GM21367 (cell line): ENCODE results near the gene TNS1.

Experiments
- ATAC-seq: cut with Tn5 transposase; IDR thresholded peaks from one replicate; pipeline ENCODE4 v1.9.1; 2021; ENCODE audit not compliant: unreplicated experiment

TNS1 gene

DNA sequence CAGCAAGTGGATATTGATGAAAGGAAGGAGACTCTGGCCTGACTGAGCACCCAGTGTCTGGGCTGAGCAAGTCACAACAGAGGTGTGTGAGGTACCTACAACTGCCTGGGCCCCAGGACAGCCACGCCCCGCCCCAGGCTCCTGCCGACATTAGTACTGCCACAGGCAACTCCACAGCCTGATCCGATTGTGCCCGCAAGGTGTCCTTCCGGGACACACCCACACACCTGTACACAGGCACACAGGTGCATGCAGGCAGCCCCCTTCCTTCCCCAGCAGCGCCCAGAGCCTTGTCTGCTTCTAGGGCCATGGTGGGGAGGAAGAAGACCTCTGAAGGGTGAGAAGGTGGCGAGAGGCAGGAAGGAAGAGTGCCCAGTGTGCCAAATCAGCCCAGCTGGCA lies 83.6 kb downstream of the TNS1 start:
- no peak for ATAC-seq

DNA sequence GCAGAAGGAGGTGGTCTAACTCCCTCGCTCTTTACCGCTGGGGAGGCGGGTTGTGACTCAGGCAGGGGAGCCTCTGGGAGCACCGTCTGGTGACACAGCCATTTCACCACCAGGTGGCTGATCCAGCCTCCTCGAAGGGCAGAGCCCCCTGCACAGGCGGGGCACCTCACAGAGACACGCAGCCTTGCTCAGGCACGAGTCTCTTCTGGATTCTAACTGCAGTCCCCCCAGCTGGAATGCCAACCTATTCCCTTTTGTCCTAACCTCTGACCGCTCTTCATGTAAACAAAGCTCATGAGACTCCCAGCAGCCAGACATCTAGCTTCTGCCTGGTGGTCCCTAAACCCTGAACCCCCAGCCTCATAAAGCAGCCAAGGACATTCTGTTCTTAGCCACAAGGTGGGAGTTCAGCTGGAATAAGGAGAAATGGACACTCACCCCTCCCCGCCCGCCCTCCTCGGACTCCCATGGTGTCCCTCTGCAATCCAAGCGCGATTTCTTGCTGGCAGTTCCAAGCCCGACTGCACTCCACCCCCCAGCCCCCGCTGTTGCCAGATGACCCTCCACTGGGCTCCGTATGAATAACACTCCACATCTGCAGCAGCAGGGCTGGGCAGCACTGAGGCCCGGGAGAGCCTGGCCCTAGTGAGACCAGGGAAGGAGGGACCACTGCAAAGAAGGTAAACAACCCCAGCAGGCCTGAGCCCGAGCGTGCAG lies 84.3 kb downstream of the TNS1 start:
- ATAC-seq, result no peak

DNA sequence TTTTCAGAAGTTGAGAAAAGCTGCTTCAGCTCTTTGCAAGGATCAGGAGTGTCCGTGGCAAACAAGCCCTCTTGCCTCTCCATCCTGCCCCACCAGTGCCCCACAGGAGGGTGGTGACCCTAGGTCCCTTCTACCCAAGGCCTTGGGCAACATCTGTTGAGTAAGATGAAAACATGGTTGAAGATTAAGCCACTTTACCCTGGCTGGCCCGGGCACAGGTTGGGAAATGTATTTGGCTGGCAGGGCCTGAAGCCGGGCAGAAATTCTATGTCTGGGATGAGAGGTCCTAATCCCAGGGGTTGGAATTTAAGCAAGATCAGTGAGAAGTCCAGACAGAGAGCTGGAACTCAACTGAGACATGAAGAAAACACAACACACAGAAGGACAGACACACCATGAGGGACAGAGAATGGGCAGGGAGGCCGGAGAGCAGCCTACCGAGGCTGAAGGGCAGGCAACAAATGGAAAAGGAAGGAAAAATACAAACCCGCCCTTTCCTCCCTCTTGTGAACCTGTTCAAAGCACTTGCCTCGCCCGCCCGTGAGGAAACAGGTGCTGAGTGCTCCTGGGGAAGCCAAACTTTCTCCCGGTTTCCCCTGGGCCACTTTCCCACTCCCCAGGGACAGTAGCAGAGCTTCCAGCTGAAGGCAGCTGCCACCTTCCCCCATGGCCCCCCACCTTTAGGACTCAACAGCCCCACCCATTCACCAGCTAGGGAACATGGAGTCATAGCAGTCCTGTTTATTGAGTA lies 86.1 kb downstream of the TNS1 start:
- no peak for ATAC-seq

DNA sequence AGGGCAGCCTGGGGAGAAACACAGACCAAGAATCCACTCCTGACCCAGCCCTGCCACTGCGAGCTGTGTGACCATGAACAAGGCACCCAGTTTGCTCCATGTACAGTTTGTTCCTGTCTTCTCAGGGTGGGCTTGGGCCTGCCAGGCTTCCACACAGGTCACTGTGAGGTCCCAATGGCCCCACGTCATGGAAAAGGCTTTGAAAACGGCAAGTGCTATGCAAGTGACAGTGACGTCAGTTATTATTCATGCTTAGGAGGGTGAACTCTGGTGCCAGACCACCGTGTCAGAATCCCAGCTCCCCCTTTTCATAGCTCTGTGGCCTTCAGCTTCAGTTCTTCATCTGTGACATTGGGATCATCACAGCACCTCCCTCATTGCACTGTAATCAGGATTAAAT lies 87.1 kb downstream of the TNS1 start:
- no peak for ATAC-seq

DNA sequence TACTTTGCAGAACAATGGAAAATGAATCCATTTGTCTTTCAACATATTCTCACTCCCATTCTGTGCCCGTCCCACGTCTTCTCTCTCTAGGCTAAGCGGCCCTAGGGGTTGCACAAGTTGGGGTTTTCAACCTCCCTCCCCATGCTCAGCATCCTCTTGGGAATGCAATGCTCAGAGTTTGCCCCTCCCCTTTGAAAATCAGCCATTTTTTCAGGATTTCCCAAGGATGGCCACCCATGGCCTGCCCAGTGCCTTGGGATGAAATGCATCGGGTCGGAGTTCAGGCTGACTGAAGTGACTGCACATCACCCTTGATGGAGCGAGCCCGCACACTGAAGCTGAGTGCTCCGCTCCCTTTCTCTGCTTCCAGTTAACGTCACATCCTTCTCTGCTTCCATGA lies 87.9 kb downstream of the TNS1 start:
- ATAC-seq, result no peak

DNA sequence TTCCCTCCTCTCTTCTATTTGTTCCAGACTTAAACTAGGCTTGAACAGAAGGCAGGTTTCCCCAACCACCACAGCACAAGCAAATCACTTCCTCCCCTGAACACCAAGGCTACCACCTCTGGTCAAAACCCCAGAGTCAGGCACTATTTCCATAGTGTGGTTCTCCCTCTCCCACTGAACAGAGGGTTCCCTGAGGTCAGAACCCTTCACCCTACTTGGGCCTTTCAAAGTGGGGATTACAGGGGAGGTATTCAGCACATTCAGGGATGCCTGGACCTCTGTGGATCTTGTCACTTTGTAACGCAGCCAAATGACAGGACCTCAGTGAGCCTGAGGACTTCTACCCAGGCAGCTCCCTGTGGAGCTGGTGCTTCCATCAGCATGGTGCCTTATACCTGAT lies 88.7 kb downstream of the TNS1 start:
- no peak for ATAC-seq

DNA sequence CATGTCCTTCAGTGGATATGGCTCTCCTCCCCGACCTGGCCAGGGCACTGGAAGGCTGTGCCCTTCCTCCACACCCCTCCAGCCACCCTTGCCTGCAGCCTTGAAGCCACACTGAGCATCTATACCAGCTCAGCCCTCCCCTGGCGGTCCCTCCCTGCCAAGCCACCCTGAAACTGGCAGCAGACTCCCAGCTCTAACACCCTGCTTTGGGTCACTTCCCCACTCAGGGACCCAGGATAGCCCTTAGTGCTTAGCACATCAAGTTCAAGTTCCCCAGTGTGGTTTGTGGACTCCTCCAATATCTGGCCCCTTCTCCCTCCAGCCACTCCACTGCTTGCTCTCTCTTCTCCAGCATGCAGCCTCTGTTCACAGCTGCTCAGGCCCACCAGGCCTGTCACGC lies 89.4 kb downstream of the TNS1 start:
- no peak for ATAC-seq

DNA sequence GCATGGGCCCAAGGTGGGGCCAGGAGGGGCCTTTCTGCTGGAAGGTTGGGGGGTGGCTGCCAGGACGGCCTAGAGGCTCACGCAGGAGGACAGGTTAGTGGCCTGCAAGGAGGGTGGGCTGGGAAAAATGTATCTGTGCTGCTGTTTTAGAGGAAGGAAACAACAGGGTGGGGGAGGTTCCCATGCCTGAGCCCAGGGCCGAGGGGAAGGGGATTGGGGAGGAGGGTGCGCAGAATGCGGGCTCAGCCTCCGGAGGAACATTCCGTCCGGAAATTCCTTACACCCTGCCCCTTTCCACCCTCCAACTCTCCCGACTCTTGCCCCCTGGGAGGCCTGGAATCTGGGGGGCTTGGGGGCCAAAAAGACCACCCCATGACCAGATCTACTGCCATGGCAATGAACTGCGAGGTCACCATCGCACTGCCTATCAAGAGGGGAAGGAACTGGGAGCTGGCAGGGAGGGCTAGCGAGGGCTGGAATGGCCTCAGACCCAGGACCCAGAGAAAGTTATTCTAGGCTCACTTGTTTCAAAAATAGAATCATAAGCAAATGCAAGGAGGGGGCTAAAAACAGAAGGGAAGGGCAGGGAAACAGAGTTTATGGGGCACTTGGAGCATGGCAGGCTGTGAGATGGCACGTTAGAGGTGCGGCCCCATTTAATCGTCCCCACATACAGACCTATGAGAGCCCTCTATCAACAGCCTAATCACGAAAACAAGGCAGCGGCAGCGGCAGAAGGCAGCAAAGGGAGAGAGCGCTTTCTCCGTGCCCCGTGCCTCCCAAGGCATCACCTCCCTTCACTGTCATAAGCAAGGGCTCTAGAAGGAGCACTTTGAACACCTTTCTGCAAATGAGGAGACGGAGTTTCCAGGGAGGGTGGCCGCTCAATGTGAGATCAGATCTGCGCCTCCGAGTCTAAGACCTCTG lies 90.4 kb downstream of the TNS1 start:
- ATAC-seq, result no peak

DNA sequence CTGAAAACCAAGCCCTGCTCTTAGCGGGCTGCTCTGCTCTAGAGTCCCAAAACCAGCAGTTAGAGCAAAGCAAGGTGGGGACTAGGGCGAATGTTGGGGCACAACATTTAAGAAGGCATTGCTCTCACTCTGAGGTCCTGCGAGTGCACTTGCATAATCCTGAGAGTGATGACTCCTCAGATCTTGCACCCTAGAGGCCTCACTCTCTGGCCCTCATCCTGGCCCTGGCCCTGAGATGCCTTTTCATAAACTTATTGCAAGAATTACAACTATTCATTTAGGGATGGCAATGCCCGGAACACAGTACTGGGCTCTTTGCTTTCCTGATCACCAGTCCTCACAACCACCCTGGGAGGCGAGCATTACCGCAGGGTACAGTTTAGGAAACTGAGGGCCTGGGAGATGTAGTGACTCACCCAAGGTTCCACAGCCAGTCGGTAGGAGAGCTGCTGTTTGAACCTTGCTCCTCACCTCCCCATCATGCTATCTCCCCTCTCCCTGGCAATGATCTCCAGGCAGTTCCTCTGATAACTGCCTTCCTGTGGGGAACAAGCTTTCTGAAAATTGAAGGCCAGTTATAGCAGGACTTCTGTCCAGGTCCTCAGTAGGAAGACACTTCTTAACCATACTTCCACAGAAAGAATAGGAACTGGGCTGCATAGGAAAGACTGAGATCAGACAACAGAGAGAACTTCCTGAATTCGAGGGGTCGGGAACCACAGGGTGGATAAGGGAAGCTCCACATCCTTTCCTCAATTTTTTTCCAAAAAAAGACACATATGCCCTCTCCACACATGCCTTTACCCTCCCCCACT lies 91.3 kb downstream of the TNS1 start:
- ATAC-seq, result no peak

DNA sequence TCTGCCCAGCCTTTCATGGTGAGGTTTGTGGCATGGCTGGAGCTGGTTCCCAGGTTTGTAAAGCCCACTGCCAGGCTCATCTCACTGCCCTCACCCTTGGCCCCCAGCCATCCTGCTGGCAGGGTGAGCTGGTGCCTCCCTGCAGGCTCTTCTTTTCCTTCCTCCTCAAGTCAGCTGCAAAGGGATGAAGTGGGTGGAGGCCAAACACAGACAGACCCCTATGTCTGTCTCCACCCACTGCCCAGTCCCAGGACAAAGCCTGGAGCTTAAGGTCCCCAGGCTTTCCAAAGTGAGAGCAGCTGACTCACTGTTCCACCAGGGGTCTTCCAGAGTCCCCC lies 92.0 kb downstream of the TNS1 start:
- ATAC-seq, result no peak

DNA sequence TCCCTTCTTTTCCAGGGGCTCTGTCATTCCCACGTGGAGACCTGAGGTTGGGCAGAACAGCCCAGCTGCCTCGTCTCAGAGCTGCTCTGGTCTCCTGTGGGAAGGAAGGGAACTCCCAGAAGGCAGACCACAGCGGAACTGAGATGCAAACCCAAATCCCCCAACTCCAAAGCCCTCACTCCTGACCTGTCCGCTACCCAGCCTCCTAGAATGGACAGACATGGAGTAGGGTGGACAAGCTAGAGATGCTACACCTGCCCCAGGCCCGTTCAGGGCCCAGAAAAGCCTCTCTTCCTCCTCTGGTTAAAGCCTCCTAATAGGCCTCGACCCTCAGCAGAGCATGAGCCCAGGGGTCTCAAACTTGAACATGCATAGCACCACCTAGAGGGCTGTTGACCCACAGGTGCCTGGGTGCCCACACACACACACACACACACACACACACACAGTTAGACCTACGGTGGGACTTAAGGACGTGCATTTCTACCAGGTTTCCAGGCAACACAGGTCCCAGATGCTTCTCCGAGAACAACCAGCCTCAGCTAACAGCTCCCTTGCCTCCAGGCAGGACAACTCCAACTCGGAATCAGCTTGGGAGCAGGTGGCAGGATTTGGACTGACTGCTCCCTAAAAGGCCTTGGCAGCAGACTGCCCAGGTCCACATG lies 93.5 kb downstream of the TNS1 start:
- no peak for ATAC-seq

DNA sequence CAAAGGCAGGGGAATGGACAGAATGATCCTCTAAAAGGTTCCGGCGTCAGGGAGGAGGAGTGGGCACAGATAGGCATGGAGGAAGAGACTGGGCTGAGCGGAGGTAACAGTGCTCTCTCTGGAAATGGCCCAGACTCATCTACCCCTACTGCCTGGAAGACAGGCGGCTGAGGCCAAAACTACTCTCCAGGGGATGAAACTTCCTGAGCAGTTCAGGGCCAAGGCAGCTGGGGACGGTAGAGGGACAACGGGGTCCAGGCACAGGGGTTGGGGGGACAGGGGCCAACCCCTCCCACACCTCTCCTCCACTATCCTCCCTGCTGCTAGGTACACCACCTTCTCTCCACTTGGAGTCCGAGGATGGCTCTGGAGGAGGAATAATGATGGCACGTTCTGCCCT lies 94.3 kb downstream of the TNS1 start:
- ATAC-seq, result no peak

DNA sequence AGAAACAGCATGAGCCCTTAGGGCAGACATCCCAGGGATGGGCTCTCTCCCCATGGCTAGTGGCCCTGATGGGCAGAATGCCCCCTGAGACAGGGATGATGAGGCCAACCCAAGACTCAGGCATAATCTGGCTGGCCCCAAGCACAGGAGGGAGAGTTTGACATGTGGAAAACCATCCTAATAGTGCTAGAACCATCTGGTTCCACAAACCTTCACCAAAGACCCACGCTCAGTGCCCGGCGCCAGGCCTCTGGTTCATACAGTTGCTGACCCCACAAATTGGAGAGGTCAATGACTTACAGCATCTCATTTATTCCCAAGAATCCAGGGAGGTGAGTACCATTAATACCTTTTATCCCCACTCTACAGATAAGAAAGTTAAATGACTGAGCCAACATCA lies 95.5 kb downstream of the TNS1 start:
- ATAC-seq, result no peak

DNA sequence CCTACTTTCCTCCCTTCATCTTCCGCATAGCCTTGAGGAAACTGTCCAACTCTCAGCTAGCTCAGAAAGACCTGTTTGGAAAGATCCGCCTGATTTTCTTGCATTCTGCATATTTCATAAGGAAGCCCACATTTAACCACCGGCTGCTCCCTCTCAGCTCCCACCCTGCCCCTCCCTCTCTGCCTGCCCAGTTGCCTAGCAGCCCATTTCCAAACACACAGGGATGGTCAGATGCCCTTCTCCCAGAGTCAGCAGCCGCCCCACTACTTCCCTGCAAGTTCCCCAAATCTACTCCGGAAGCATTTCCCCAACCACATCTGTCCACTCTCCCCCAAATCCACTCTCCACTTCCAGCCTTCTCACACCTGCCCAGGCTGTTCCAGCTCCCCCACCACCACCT lies 96.0 kb downstream of the TNS1 start:
- no peak for ATAC-seq

DNA sequence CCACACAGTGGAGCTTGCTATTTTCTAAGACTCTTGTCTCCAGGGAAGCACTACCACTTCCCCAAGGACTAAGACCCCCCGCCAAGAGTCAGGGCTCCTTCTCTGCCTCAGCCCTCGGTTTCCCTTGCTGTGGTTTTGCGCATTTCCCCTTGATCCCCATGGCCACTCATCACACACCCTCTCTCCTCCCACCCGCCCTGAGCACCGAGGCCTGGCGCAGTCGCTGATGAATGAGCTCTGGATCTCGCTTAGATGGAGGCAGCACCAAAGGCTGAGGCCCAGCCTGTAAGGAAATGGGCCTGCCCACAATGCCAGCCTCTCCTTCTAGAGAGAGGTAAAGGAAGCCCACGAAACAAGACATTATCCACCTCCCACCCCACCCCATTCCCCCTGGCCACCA lies 96.9 kb downstream of the TNS1 start:
- ATAC-seq, result no peak

DNA sequence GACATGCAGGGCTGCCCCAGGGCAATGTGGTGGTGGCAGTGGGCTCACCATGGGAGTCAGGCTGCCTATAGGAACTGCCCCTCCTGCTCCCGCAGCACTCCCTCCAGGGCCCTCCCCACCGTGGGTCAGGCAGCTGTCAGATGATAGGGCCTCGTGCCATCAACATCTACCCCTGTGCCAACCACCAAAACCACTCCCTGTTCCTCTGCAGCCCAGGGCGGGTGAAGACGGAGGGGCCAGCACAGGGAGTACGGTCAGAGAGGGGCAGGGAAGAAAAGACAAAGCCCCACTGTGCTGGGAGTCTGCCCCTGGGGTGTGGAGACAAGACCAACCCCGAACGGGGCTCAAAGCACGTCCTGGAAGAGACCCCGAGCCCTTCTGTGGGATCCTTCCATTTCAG lies 97.4 kb downstream of the TNS1 start:
- ATAC-seq, result no peak

DNA sequence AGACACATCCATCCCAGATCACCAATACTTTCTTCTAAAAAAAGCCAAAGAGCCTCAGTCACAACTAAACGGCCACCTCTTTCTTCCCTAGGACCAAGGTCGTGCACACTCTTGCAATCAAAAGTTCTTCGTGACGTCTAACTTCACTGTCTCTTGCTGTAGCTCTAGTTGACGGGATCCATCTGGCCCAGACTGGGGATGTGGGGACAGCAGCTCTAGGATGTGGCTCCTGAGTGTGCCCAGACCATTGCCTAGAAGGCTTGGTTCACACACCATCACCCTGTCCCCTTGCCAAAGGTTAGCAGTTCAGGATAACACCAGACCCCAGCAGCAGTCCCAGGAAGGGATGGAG lies 98.2 kb downstream of the TNS1 start:
- ATAC-seq, result no peak

DNA sequence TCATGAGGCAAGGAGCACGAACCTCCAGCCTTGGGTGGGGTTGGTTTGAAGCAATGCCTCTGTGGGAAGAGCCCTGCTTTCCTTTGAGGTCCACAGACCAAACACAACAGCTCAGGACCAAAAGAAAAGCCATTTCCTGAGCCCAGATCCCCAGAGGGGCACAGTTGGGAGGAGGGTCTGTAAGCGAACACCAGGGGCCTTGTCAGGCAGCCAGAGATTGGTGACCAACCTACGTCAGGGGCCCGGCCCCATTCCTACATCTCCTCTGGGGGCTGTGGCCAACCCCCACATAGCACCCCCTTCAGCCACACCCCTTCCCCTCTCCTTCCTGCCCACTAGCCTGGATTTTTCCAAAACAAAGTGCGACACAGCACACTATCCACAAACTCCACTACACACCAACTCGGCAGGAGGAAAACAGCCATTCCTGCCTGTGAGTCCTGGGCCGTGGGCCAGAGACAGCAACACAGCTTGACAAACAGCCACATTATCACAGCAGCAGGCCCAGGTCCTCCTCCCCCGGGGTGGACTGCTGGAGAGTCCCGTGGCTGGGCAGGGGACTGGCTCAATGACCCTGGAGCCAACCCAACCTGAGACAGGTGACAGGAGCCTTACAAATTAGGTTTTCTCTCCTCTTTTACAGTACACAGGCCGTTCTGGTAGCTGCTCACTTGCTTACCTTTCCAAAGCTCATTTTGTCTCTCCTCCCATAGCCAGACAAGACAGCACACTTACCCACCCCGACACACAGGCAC lies 98.8 kb downstream of the TNS1 start:
- no peak for ATAC-seq

DNA sequence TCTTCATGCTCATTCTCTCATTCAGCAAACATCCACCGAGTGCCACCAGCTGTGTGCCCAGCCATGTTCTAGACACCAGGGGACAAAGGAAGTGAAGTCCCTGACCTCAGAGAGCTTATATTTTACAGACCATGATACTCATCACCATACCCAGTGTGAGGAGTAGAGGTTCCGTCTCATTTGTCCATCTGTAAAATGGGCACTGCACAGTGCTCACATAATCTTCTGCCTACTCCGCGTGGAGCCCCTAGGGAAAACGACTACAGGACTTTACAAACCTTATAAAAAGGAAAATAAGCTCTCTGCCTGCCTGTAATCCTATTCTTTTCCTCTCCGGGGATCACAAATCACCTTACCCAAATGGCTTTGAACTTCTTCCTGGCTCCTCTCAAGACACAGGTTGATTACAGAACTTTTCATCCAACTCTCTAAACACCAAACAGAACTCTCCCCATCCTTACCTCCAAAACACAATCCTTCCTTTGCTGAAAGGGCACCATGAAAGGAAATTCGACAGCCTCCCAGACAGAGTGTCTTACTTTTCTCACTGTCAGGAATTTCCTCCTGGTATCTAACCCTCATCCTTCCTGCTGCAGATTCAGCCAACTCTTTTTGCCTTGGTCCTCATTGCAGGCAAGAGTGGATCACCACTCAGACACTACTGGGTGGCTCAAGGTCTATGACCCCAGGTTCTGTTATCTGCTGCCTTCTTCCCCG lies 99.5 kb downstream of the TNS1 start:
- ATAC-seq, result no peak
